NCI-H187 treated with DMSO at 0.1 percent for 48 hours (cell line): Measurements from ENCODE around the gene NRXN3.
A peak's percentile ranks its signal among the peaks of the same experiment; 100 is the strongest.

ENCODE experiments used
- DNase-seq: peaks from one replicate; lab custom pipeline; 2025; lab: John Stamatoyannopoulos, UW

NRXN3 gene

DNA sequence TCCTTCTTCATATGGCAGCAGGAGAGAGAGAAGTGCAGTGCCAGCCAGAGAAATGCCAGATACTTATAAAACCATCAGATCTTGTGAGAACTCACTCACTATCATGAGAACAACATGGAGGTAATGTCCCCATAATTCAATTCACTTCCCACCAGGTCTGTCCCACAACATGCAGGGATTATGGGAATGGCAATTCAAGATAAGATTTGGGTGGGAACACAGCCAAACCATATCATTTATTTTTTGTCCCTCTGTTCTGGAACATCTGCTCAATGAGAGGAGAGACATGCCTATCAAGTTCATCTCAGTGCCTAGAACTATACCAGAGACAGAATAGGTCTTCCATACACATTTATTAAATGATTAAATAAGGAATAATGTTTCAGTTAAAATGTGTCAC, 543.5 kb downstream of the NRXN3 start:
- DNase-seq: no peak

DNA sequence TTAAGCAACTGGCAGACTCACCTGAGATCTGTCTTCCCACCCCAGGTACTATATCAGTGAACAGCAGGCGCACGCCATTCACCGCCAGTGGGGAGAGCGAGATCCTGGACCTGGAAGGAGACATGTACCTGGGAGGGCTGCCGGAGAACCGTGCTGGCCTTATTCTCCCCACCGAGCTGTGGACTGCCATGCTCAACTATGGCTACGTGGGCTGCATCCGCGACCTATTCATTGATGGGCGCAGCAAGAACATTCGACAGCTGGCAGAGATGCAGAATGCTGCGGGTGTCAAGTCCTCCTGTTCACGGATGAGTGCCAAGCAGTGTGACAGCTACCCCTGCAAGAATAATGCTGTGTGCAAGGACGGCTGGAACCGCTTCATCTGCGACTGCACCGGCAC, 544.5 kb downstream of the NRXN3 start:
- no peak for DNase-seq

DNA sequence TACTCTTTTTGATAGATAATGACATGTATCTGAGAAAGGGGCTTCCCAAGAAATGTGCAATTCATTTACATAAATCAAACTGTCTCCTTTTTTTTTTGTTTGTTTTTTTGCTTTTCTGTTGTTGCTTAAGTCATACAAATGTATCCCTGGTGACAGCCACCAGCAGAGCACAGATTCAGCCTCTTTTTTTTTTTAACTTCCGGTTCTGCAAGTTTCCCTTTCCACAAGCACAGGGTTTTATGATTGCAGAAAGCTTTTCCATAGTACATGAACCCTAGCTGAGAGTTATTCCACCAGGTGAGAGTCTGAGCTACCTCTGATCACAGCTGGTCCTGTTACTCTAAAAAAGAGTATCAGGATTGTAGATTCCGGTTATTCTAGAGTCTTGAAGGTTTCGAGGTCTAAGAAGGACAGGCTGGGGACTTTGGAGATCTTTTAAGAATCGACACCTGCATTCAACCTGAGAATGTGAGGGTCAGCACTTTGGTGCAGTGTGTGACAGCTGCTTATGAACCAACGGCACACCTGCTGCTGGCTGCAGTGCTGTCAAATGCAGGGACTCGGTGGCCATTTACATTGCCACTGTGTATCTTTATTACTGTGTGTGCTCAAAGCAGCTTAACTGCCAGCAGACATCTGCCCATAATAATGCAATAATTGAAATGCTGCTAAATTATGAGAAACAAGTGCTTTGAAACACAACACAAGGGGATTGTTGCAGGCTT, 551.7 kb downstream of the NRXN3 start:
- peak; percentile 60 for DNase-seq

DNA sequence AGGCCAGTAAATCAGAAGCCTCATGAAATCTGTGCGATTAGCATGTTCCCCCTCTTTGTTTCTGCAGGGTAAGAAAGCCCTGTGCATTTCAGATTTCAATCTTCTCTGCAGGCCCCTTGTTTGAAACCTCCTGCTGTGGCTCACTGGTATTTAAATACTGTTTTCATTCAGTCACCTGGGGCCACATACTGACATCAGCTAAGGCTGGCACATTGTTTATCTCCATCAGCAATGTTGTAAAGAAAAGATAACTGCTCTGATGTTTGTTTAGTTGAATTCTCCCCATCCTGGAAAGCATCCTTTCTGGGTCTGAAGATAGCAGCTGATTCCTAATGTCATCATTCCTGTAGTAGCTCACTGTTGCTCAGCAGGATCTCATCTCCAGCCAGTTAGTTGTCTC, 554.9 kb downstream of the NRXN3 start:
- peak; percentile 35 for DNase-seq

DNA sequence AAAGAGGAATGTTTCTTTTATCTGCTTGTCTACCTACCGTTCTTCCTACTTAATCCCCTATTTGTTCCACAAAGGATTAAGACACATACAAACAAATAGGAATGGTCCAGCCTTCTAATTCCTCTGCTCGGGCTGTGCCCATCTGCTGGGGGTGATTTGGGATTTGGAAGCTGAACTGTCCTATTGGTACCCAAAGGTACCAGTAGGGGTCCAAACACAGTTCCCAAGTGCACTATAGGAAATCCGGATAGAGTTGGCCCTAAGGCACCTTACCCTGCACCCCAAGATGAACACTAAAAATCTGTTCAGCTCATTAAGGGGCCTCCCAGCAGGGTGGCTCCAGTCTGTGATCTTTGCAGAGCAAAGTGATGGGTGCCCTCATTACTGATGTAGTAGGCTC, 566.9 kb downstream of the NRXN3 start:
- no peak for DNase-seq

DNA sequence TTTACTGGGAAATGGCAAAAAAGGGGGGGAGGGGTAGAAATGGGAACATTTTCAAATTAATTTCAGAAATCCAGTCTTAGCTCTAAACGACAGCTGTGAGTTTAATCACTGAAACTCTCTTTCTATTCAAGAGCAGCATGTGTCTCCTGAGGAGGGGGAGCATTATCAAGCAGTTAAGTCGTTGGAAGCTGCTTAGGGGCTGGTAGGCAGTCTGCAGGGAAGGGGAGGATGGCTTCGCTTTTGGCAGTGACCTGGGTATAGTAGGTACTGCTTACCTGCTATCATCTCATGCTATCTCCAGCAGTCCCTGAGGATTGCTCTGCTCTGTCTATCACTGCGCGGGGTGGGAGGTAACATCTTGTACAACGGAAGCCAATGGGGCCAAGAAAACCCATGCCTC, 567.4 kb downstream of the NRXN3 start:
- DNase-seq: no peak

DNA sequence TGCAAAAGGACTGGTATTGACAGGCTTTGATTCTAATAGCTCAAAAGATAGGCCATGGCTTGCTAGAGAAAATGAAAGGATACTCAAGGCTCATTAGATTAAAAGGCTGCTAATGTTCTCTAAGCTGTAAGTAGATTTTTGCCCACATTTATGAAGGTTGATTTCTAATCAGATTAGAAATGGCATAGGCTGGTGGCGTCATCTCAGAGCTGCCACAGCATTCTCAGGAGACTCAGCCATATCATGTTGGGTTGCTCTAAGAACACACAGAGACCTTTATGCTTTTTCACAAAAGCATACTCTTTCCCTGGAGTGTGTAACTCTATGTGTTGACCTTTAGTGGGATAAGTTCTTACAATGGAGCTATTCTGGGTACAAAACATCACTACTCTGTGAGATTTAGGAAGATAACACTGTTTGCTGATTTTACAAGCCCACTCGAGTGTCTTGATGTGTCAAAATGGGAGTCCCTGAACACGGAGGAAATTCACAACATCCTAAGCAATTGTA, 576.0 kb downstream of the NRXN3 start:
- DNase-seq: no peak

DNA sequence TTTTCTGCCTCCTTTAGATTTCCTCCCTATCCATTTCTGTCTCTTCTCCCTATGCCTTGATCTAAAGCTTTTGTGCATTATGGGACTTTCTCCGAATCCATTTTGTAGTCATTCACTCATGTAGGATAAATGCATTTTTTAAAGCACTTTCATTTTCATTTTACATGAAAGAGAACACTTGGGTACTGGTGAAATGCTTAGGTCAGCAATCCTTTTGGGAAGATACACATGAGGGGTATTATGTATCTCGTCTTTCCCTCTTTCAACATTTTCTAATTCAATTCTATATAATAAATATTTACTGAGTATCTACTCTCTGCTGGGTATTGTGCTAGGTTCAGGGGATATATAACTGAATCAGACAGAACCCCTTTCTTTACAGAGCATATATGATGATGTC, 577.6 kb downstream of the NRXN3 start:
- no peak for DNase-seq

DNA sequence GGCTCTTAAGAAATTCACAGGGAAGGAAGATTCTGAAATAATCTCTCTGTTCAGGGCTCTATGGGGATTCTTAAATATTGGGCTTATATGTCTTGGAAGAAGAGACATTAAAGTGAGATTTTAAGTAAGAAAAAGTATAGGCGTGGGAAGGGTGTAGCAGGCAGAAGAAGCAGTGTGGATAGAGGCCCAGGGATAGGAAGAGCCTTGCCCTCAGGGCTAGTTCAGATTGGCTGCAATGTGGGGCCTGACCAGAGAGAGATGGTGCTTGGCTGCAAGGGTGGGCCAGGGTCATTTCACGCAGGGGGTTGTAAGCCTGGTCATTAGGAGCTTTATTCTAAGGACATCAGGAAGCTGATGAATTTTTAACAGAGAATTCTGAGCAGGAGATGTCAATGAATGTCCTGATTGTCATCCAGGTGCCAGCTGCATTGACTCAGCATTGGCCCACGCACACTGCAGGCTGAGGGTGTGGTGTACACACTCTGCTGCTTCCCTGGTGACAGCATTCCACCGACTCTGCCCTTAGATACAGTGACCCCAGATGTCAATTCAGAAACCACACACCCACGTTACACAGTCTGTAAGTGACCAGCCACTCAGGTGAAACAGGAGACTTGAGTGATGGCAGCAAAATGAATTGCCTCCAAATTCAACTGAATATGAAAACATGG, 582.5 kb downstream of the NRXN3 start:
- DNase-seq: peak; percentile 14

DNA sequence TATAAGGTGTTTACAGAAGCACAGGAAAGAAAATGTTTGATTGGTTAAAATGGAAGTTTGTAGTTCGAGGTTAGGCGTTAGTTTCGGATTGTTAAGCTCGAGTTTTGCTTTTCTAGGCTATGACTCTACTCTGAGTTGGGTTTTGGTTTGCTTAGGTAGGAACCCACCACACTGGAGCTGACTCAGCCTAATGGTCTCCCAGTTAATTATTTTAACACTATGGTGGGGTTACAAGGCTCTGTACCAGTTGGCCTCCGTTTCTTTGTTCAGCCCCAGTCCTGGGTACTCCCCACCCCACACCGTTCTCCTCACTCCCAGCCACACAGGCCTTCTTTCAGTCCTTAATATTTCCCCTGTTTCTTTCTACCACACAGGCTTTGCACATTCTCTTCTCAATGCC, 583.9 kb downstream of the NRXN3 start:
- no peak for DNase-seq

DNA sequence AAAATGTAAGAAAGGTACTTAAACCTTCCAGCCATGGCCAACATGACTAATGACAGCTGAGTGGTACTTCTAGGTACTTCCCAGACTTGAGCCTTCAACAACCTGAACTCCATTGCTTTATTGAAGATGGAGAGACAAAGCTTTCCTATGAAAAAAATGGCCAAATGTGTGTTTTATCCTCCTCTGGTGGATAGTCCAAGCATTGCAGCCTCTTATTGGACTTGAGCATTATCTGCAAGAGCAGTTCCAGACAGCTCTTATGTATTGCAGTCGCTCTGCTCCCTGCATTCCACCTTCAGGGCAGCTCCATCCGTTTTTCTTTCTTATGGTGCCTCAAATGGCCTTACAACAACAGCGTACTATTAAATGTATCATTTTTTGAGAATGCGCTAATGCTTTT, 588.2 kb downstream of the NRXN3 start:
- DNase-seq: peak; percentile 96

DNA sequence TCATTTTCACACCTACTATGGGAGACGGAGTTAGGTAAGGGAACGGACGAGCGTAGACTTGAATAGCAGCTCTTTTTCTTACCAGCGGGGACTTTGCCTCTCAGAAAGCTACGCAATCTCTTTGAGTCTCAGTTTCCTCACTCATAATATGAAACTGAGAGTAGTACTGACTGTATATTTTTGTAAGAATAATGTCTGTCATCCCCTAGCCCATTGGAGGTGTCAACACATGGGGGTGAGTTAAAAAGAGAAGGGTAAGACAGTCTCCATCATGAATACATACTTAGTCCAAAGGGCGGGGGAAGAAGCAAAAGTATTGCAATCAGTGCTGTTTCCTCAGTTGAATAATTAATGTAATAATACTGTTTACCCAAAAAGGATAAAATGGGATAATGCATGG, 592.2 kb downstream of the NRXN3 start:
- no peak for DNase-seq

DNA sequence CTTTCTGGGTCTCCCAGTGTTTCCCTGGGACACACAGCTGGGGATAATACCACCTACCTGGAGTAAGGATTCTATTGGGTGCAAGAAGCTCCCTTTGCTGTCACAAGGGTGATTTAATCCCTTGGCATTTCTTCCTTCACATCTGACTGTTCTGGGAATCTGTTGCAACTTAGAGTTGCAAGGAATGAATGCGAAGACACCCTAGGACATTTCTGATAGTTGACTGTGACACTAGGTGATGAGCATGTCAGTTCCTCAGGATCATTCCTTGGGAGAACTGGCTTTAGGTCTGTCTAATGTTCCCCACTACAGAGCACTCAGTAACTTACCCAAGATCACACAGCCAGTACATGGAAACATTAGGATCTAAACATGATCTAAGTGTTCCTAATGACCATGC, 593.6 kb downstream of the NRXN3 start:
- no peak for DNase-seq

DNA sequence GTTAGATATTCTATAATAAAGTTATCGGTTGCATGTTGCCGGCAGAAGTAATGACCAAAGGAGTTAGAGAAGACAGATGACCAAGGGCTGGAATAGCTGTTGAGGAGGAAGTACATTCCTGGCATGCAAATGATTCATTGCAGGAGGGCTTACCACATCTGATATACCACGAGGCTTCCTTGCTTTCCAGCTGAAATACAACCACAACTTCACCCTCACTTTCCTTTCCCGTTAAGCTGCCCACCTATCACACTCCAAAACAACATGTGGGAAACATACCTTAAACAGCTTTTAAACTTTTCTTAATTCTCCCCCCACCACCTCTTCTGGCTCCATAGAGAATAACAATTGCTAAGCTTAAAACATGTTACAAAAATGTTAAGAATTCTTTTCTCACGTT, 594.1 kb downstream of the NRXN3 start:
- DNase-seq: no peak

DNA sequence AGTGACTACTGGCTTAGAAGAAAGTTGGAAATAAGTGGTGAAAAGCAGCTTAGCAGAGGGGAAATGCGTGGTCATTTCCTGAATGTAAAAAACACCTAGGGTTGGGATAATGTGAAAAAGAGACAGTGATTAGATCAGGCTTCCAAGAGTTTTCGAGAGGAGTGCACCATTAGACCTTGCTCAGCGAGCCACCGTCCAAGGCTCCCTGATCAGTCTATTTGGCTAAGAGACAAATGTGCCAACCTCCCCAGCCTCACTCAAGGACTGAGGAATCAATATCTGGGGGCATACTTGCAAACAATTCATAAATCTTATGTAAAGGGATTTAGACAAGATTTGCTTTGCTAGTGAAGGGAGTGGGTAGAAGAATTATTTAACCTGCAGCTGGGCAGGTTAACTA, 594.5 kb downstream of the NRXN3 start:
- no peak for DNase-seq

DNA sequence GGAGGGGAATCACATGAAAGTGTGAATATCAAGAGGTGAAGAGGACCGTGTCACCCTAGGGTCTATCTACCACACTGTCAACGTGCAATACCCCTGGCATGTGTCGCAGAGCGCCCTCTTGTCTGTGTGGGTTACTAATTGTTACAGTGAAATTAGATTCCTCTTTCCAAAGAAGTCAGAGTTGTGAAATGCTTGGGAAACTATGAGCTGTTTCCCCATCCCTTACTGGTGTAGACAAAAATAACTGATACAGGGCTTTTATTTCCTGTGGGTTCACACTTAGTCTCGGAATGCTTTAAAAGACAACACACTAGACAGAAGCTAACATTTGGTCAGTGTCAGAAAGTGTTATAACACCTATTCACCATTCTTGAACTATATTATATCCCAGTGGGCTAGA, 597.3 kb downstream of the NRXN3 start:
- no peak for DNase-seq

DNA sequence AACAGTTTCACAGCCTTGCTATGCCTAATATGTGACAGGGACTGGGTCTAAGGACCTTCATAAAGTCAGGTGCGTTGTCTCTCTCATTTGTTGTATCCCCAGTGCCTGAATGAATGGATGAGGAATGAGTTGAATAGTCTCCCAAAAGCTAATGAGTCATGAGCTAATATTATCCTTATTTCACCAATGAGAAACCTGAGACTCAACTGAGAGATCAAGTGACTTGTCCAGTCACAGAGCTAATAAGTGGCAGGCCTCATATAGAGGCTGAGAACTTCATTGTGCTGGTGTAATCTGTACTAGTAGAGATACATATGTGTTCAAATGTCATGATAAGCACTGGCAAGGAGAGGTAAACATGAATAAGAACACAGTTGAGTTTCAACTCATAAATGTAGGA, 612.4 kb downstream of the NRXN3 start:
- no peak for DNase-seq

DNA sequence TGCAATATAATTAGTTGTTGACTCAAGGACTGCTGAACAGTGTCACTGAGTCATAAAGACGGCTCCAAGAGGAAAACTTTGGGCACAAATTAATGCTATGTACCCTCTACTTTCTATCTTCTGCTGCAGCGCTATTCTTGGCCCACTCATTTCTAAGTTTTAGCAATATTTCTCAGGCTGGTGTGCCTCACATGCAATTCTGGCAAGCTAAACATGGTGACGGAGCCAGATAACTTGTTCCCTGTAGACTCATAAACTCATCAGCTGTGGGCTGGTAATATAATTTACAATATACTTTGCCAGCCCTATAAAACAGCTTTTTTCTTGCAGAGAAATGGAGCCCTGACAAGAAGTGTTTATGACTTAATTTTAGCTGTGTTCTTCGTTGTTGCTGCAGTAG, 615.1 kb downstream of the NRXN3 start:
- no peak for DNase-seq

DNA sequence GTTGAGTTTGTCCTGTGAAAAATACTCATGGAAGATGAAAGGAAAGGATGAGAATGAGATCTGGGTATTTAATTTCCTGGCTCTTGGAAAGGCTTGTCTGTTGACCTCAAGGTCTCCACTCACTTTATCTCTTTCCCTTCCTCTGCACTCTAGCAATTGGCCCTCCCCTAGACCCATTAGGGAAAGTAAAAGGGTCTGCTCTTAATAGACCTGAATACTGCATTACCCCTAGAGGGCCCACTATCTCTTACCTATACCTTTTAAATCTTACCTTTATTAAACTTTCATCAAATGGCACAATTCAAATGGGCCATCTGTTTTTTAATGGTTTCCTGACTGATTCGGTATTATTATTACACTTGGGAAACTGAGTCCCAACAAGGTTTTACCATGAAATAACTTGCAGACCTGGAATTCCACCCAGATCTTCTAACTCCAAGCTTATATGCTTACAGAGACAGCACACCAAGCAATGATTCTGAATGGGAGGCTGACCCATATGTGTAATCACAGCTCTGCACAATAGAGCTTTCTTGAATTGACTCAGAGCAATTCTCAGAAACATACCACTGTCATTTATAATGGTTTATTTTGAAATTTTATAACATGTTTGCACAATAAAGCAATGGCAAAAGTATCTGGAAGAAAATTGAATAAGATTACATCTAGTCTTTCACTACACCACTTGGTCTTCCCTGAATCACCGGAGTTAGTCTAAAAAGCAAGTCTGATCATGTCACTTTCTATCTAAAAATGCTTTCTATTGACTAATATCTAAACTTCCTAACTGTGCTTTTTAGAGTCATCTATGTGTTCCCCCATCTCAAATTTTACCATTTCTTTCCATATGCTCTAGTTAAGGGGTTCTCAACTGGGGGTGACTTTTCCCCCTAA, 618.5 kb downstream of the NRXN3 start:
- no peak for DNase-seq

DNA sequence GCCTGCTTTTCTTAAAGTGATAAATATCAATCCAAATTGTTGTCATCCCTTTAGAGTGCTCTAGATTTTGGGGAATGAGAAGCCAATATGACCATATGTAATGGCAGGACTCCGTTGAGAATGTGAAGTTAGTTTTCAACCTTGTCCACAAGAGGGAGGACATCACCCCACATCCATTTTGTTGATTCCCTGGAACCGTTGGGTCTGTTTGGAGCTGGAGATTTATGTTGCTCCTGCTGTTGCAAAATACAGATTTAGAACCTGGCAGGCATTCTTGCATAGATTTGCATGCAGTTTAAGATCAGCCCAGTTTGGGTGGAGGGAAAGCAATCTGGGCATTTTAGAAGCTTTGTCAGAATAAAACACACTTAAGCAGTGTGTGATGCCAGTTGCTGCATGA, 620.1 kb downstream of the NRXN3 start:
- DNase-seq: no peak

DNA sequence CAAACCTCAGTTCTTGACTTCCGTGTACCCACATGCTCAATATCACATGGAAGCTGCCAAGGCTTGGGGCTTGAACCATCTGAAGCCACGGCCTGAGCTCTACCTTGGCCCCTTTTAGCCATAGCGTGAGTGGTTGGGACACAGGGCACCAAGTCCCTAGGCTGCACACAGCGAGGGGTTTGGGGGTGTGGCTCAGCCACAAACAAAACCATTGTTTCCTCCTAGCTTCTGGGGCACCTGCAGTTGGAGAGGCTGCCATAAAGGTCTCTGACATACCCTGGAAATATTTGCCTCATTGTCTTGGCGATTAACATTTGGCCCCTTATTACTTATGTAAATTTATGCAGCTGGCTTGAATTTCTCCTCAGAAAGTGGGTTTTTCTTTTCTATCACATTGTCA, 628.6 kb downstream of the NRXN3 start:
- DNase-seq: no peak

DNA sequence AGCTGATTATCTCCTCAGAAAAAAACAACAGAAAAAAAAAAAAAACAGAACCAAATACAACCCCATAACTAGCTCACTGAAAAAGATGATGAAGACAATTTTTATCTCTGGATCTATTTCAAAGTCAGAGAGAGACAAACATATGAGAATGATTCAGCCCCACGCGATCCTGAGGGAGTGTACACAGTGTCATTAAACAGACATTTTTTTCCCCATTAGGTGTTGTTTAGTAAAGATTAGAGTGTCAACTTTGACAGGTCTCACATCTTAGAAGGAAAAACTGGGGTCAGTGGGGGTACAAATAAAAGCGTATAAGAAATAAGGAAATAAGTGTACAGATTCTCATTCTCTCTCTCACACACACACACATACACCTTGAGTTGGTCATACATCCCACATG, 635.4 kb downstream of the NRXN3 start:
- no peak for DNase-seq

DNA sequence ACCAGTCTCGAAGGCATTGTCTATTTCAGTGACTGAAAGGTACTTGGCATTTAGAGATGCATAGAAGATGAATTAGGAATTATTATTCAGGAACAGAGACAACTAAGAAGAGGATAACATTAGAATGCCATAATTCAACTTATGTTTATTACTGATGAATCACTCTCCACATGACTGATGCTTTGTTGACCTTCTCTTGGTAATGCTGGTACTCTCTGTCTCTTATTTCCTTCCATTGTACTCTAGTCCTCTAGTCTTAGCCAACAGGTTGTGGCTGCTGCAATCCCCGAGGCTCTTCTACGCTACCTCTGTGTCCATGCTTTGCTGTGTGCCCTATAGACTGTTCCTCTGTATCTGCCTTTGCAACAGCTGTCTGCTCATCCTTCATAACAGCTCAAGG, 652.9 kb downstream of the NRXN3 start:
- DNase-seq: no peak
